HCEC 1CT (cell line): ENCODE data around the gene CFAP69.

ENCODE experiments used
- DNase-seq: peaks from one replicate; pipeline ENCODE4 v3.0.0-alpha.2; 2017

CFAP69 gene

GRCh38 chr7:90244909-90245851 lies at the start of gene CFAP69:
Gene CFAP69 (plus strand): TSS chr7:90245174. CDS start chr7:90245425, 251 bp downstream.
- DNase-seq = peak; percentile 82

- no peak for DNase-seq
These were observed 43.3 kb upstream of the CFAP69 start for GRCh38 chr7:90201500-90202195.

GRCh38 chr7:90207956-90208355 lies 37.0 kb upstream of the CFAP69 start:
- DNase-seq = no peak

GRCh38 chr7:90209776-90210175 lies 35.2 kb upstream of the CFAP69 start:
- peak; percentile 55 for DNase-seq

GRCh38 chr7:90210475-90210874 lies 34.5 kb upstream of the CFAP69 start:
- no peak for DNase-seq

GRCh38 chr7:90210981-90211380 lies 34.0 kb upstream of the CFAP69 start:
- DNase-seq = no peak

GRCh38 chr7:90211391-90212148 lies 33.4 kb upstream of the CFAP69 start, which contains the start of gene STEAP2:
Gene STEAP2 (plus strand): TSS chr7:90211740. CDS start chr7:90225083, 13,343 bp downstream.
- DNase-seq = peak; percentile 97

- DNase-seq = no peak
These were observed 32.9 kb upstream of the CFAP69 start for GRCh38 chr7:90212149-90212495.

GRCh38 chr7:90213521-90213920 lies 31.5 kb upstream of the CFAP69 start:
- no peak for DNase-seq

GRCh38 chr7:90216080-90216674 lies 28.8 kb upstream of the CFAP69 start:
- peak; percentile 35 for DNase-seq

- no peak for DNase-seq
These were observed 28.2 kb upstream of the CFAP69 start for GRCh38 chr7:90216771-90217170.

GRCh38 chr7:90222390-90222789 lies 22.6 kb upstream of the CFAP69 start:
- no peak for DNase-seq

- peak; percentile 89 for DNase-seq
These were observed 21.9 kb upstream of the CFAP69 start for GRCh38 chr7:90222811-90223725.

GRCh38 chr7:90224195-90224594 lies 20.8 kb upstream of the CFAP69 start:
- no peak for DNase-seq

GRCh38 chr7:90225181-90225580 lies 19.8 kb upstream of the CFAP69 start:
- no peak for DNase-seq

- no peak for DNase-seq
These were observed 19.4 kb upstream of the CFAP69 start for GRCh38 chr7:90225601-90226000.

GRCh38 chr7:90227259-90227658 lies 17.7 kb upstream of the CFAP69 start:
- DNase-seq = no peak

- DNase-seq = no peak
These were observed 15.3 kb upstream of the CFAP69 start for GRCh38 chr7:90229682-90230081.

GRCh38 chr7:90230834-90231233 lies 14.1 kb upstream of the CFAP69 start:
- no peak for DNase-seq

GRCh38 chr7:90231304-90231703 lies 13.7 kb upstream of the CFAP69 start:
- DNase-seq = no peak

GRCh38 chr7:90232430-90232829 lies 12.5 kb upstream of the CFAP69 start:
- DNase-seq = no peak

- no peak for DNase-seq
These were observed 11.4 kb upstream of the CFAP69 start for GRCh38 chr7:90233569-90233968.
